Activated CD4-positive, CD25-positive, alpha-beta regulatory T cell treated with anti-CD3 and anti-CD28 coated beads, Interleukin-2, amount 50 U/mL, for 16 hours (primary cell): ENCODE results near the gene FAM186B.

ENCODE experiments used
- DNase-seq: peaks from one replicate; pipeline ENCODE4 v3.0.0-alpha.2; 2020; ENCODE audit warnings: low read depth, low spot score

The FAM186B gene

GRCh38 chr12:49609059-49609874 lies 3.8 kb upstream of the FAM186B start:
- DNase-seq = no peak

GRCh38 chr12:49604856-49605255 lies 583 bp downstream of the FAM186B start:
- no peak for DNase-seq

- DNase-seq = no peak
Observed at GRCh38 chr12:49603721-49604120, 1.7 kb downstream of the FAM186B start.

- DNase-seq = no peak
Observed at GRCh38 chr12:49599961-49600360, 5.5 kb downstream of the FAM186B start.

GRCh38 chr12:49598527-49598926 lies 6.9 kb downstream of the FAM186B start:
- no peak for DNase-seq

- DNase-seq = no peak
Observed at GRCh38 chr12:49588721-49589516, 16.5 kb downstream of the FAM186B start.

GRCh38 chr12:49588281-49588680 lies 17.2 kb downstream of the FAM186B start:
- DNase-seq = no peak

GRCh38 chr12:49587174-49587908 lies 18.1 kb downstream of the FAM186B start:
- no peak for DNase-seq

GRCh38 chr12:49585477-49586459 lies 19.7 kb downstream of the FAM186B start:
- no peak for DNase-seq

- DNase-seq = no peak
Observed at GRCh38 chr12:49584591-49584990, 20.8 kb downstream of the FAM186B start.

GRCh38 chr12:49583366-49584094 lies 21.9 kb downstream of the FAM186B start:
- DNase-seq = no peak

- DNase-seq = no peak
Observed at GRCh38 chr12:49582850-49583249, 22.6 kb downstream of the FAM186B start.

GRCh38 chr12:49582201-49582600 lies 23.2 kb downstream of the FAM186B start:
- no peak for DNase-seq

GRCh38 chr12:49580572-49581535 lies 24.6 kb downstream of the FAM186B start:
- no peak for DNase-seq

GRCh38 chr12:49578471-49579112 lies 26.8 kb downstream of the FAM186B start:
- DNase-seq = no peak

GRCh38 chr12:49577589-49578315 lies 27.7 kb downstream of the FAM186B start:
- no peak for DNase-seq

- DNase-seq = no peak
Observed at GRCh38 chr12:49568442-49569162, 36.8 kb downstream of the FAM186B start.
